Neural crest cell (in vitro differentiated cells): ENCODE results near the gene MTX2. TPM values are rescaled to one million over a fixed set of nuclear protein-coding genes. Genes with fewer than 3 reads are reported as not detected.

ENCODE experiments used
- DNase-seq: peaks from one replicate; pipeline ENCODE4 v3.0.0; 2021; ENCODE audit warnings: low read depth, mixed read lengths, low spot score
- H3K27ac Mint-ChIP-seq: one replicate; pipeline ENCODE4 v1.8.0; 2021; ENCODE audit warnings: mild to moderate bottlenecking, mixed read lengths; ENCODE audit not compliant: unreplicated experiment
- H3K27me3 Mint-ChIP-seq: 2 replicates; pipeline ENCODE4 v1.8.0; 2021; ENCODE audit warnings: low read depth, mild to moderate bottlenecking, mixed read lengths
- H3K36me3 Mint-ChIP-seq: 2 replicates; pipeline ENCODE4 v1.8.0; 2021; ENCODE audit warnings: low read depth, mild to moderate bottlenecking, mixed read lengths
- H3K4me1 Mint-ChIP-seq: 2 replicates; pipeline ENCODE4 v1.8.0; 2021; ENCODE audit warnings: mixed read lengths
- H3K4me3 Mint-ChIP-seq: one replicate; pipeline ENCODE4 v1.8.0; 2021; ENCODE audit warnings: mild to moderate bottlenecking, mixed read lengths
- H3K9me3 Mint-ChIP-seq: 2 replicates; pipeline ENCODE4 v1.8.0; 2021; ENCODE audit warnings: mixed read lengths
- CTCF ChIP-seq: fragments of 200-600 bp; sonication (generic); conservative IDR thresholded peaks from 2 replicates; pipeline ENCODE4 v1.5.0; 2021; ENCODE audit warnings: antibody characterized with exemption, mild to moderate bottlenecking
- total RNA-seq: library from RNA; stranded (reverse); gene quantifications from 2 replicates; pipeline ENCODE4 v1.2.1, GENCODE V29; 2021

The MTX2 gene
- total RNA-seq, 1 donor from 2014 or later = 23.7 TPM

DNA sequence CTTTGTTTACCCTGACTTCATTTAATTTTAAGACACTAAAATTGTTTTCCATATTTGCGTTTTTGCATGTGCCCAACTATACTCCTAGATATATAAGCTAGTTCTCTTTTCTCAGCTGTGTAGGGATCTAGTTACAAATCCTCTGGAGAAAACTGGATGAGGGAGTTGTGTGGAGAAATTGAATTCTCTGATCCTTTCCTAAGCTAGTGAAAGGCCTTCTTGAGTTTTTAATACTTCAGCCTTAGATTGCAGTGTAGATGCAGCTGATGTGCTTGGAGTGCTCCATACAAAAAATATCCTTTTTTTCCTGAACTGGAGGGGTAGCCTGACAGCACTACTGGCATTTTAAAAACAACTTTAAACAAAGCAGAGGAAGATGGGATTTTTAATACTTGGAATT lies 8.6 kb upstream of the MTX2 start:
- no peak for TF ChIP-seq CTCF
- H3K4me1 Mint-ChIP-seq = no peaks in the 10 kb centered on the region
- H3K9me3 Mint-ChIP-seq = no peaks in the 10 kb centered on the region
- no peak overlapping the region for H3K27ac Mint-ChIP-seq
- H3K27me3 Mint-ChIP-seq = peaks cover 45% of the 10 kb centered on the region
- no peak overlapping the region for H3K4me3 Mint-ChIP-seq
- no peak for DNase-seq
- no peaks in the 10 kb centered on the region for H3K36me3 Mint-ChIP-seq

- no peak for DNase-seq
- Mint-ChIP-seq H3K4me1 (no peaks in the 10 kb centered on the region), H3K9me3 (no peaks in the 10 kb centered on the region), H3K27ac (no peak overlapping the region), H3K36me3 (no peaks in the 10 kb centered on the region), H3K4me3 (no peak overlapping the region), H3K27me3 (peaks cover 45% of the 10 kb centered on the region)
- no peak for TF ChIP-seq CTCF
Observed at GRCh38 chr2:176261136-176261535, 8.1 kb upstream of the MTX2 start.

- H3K4me1 Mint-ChIP-seq = peaks cover 15% of the 10 kb centered on the region
- peak overlapping the region; percentile 96 for H3K4me3 Mint-ChIP-seq
- H3K27ac Mint-ChIP-seq = no peak overlapping the region
- H3K36me3 Mint-ChIP-seq = no peaks in the 10 kb centered on the region
- DNase-seq = no peak
- no peaks in the 10 kb centered on the region for H3K9me3 Mint-ChIP-seq
- no peak for TF ChIP-seq CTCF
- H3K27me3 Mint-ChIP-seq = peaks cover 33% of the 10 kb centered on the region
Observed at GRCh38 chr2:176268976-176269318, 295 bp upstream of the MTX2 start.

- Mint-ChIP-seq H3K4me1 (peaks cover 15% of the 10 kb centered on the region), H3K27me3 (peaks cover 22% of the 10 kb centered on the region), H3K36me3 (no peaks in the 10 kb centered on the region), H3K27ac (peak overlapping the region; percentile 82), H3K9me3 (no peaks in the 10 kb centered on the region), H3K4me3 (peak overlapping the region; percentile 96)
- TF ChIP-seq CTCF = no peak
- DNase-seq = no peak
Observed at GRCh38 chr2:176270100-176270750, 983 bp downstream of the MTX2 start.

- peak overlapping the region; percentile 14 for H3K4me3 Mint-ChIP-seq
- no peaks in the 10 kb centered on the region for H3K36me3 Mint-ChIP-seq
- peaks cover 15% of the 10 kb centered on the region for H3K4me1 Mint-ChIP-seq
- no peak for TF ChIP-seq CTCF
- no peaks in the 10 kb centered on the region for H3K9me3 Mint-ChIP-seq
- no peak for DNase-seq
- H3K27ac Mint-ChIP-seq = no peak overlapping the region
- H3K27me3 Mint-ChIP-seq = peaks cover 3% of the 10 kb centered on the region
Observed at GRCh38 chr2:176272870-176273459, 3.7 kb downstream of the MTX2 start.
